ENCODE data around the gene PIM3. TPM values are rescaled to one million over a fixed set of nuclear protein-coding genes. Genes with fewer than 3 reads are reported as not detected.

The PIM3 gene
- total RNA-seq, 4 donors from 2014 or later, result 98.3 to 138 (median 119) TPM

- Histone ChIP-seq H3K9me3 (peaks cover 0 to 34% (median 4%) of the 10 kb centered on the region in 4 donors), H3K27ac (no peak overlapping the region), H3K27me3 (peaks cover 0 to 6% of the 10 kb centered on the region in 2 donors), H3K4me3 (no peak overlapping the region), H3K36me3 (no peaks in the 10 kb centered on the region), H3K4me1 (peaks cover 0 to 6% (median 2%) of the 10 kb centered on the region in 4 donors)
- 88 to 91% methylated on average over 19 of the region's 21 CpGs for WGBS, 2 donors
- no peak for DNase-seq (ENCODE audit: low spot score in 2 of 2)
- no peak for TF ChIP-seq EP300 (IDR thresholded peaks at IDR 0.05)
- TF ChIP-seq CTCF (IDR thresholded peaks at IDR 0.05), result no peak
- no peak for TF ChIP-seq POLR2A (IDR thresholded peaks at IDR 0.05)
Measured at GRCh38 chr22:49994361-49995040, 33.9 kb downstream of the PIM3 start.

DNA sequence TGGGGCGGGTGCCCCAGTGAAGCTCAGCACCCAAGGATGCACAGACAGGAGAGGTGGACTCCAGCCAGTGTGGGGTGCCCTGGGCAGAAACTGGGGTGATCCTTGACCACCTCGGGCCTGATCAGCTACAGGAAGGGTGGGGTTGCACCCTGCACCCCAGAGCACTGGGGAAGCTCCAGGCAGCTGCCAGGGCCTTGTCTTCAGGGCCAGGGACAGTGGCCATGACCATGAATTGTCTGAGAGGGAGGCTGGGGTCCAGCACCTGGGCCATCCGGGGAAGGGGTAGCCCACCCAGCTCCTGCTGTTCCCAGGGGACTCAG lies 34.4 kb downstream of the PIM3 start:
- Histone ChIP-seq H3K4me3 (no peak overlapping the region), H3K36me3 (no peaks in the 10 kb centered on the region), H3K9me3 (peaks cover 0 to 30% (median 4%) of the 10 kb centered on the region in 4 donors), H3K27me3 (peaks cover 0 to 10% of the 10 kb centered on the region in 2 donors), H3K4me1 (peaks cover 0 to 10% (median 2%) of the 10 kb centered on the region in 4 donors), H3K27ac (no peak overlapping the region)
- no peak for DNase-seq (ENCODE audit: low spot score in 2 of 2)
- no peak for TF ChIP-seq POLR2A (IDR thresholded peaks at IDR 0.05)
- no peak for TF ChIP-seq EP300 (IDR thresholded peaks at IDR 0.05)
- no peak for TF ChIP-seq CTCF (IDR thresholded peaks at IDR 0.05)
- 50 to 67% methylated on average over 1 to 2 of the region's 3 CpGs for WGBS, 2 donors

GRCh38 chr22:49995361-49996118 lies 35.0 kb downstream of the PIM3 start:
- WGBS, 2 donors, result 72 to 84% methylated on average over 6 to 9 of the region's 10 CpGs
- DNase-seq (ENCODE audit: low spot score in 2 of 2), result no peak
- H3K4me3 ChIP-seq, result no peak overlapping the region
- peaks cover 0 to 24% (median 4%) of the 10 kb centered on the region in 4 donors for H3K9me3 ChIP-seq
- no peak for TF ChIP-seq EP300 (IDR thresholded peaks at IDR 0.05)
- TF ChIP-seq CTCF (IDR thresholded peaks at IDR 0.05), result no peak
- no peak for TF ChIP-seq POLR2A (IDR thresholded peaks at IDR 0.05)
- H3K27ac ChIP-seq, result peak overlapping the region in 1 of 4 donors; percentile 34
- peaks cover 0 to 11% (median 2%) of the 10 kb centered on the region in 4 donors for H3K4me1 ChIP-seq
- no peaks in the 10 kb centered on the region for H3K36me3 ChIP-seq
- H3K27me3 ChIP-seq, result peaks cover 0 to 15% of the 10 kb centered on the region in 2 donors

DNA sequence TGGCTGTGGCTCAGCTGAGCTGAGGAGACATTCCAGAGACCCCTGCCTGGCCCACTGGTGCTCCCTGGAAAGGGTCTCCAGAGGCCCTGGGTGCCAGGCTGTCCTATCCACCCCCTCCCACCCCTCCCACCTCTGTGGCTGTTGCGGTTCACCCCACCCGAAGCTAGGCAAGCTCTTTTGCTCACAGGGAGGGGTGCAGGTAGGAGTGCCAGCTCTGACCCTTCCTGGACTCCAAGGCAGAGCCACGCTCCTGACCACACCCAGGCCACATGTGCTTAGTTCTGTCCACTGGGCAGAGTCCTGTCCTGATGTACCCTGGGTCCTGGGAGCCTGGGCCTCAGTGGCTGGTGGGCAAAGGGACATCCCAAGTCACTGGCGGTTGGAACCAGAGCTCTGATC lies 35.5 kb downstream of the PIM3 start:
- DNase-seq (ENCODE audit: low spot score in 2 of 2), result no peak
- no peak overlapping the region for H3K4me3 ChIP-seq
- H3K36me3 ChIP-seq, result no peaks in the 10 kb centered on the region
- H3K9me3 ChIP-seq, result peaks cover 0 to 19% (median 2%) of the 10 kb centered on the region in 4 donors
- H3K27me3 ChIP-seq, result peaks cover 0 to 21% of the 10 kb centered on the region in 2 donors
- H3K27ac ChIP-seq, result peak overlapping the region in 1 of 4 donors; percentile 34
- WGBS, 2 donors, result 74 to 87% methylated on average over 2 to 3 of the region's 4 CpGs
- H3K4me1 ChIP-seq, result peaks cover 0 to 11% (median 2%) of the 10 kb centered on the region in 4 donors
- TF ChIP-seq CTCF (IDR thresholded peaks at IDR 0.05), result no peak
- TF ChIP-seq POLR2A (IDR thresholded peaks at IDR 0.05), result no peak
- TF ChIP-seq EP300 (IDR thresholded peaks at IDR 0.05), result no peak
